Adrenal gland (tissue), 12 donors: ENCODE results near the gene B4GALNT3. TPM values are rescaled to one million over a fixed set of nuclear protein-coding genes. Genes with fewer than 3 reads are reported as not detected.

Source experiments
- DNase-seq, 7 donors: peaks; one replicate each; pipeline ENCODE4 v3.0.0-alpha.2; 2019 to 2020
- H3K27ac ChIP-seq, 5 donors: fragments of 200-600 bp; sonication (generic) in 4 of 5; 1 replicate in 3 of 5; 2 replicates in 2 of 5; pipeline versions ENCODE4 v1.5.1 to v1.8.0; 2016 to 2020; ENCODE audit warnings: mild to moderate bottlenecking in 1 of 5
- H3K27me3 ChIP-seq: fragments of 200-600 bp; 2 replicates; pipeline ENCODE4 v1.8.0; 2021
- H3K36me3 ChIP-seq, 2 donors: fragments of 200-600 bp; replicated peaks in 1 of 2; 1 replicate in 1 of 2; 2 replicates in 1 of 2; pipeline versions ENCODE4 v1.5.1 to v1.8.0; 2018 to 2022
- H3K4me1 ChIP-seq, 2 donors: fragments of 200-600 bp; replicated peaks in 1 of 2; 1 replicate in 1 of 2; 2 replicates in 1 of 2; pipeline versions ENCODE4 v1.5.1 to v1.8.0; 2018 to 2021
- H3K4me3 ChIP-seq, 4 donors: fragments of 200-600 bp; sonication (generic) in 3 of 4; one replicate each; pipeline ENCODE4 v1.5.1; 2016 to 2018
- H3K9me3 ChIP-seq, 3 donors: fragments of 200-600 bp; sonication (generic) in 1 of 3; replicated peaks in 1 of 3; 1 replicate in 2 of 3; 2 replicates in 1 of 3; pipeline versions ENCODE4 v1.5.1 to v1.8.0; 2016 to 2021
- POLR2A ChIP-seq, 2 donors: fragments of 450-650 bp; IDR thresholded peaks; one replicate each; pipeline ENCODE4 v1.6.1; 2017; ENCODE audit warnings: antibody characterized with exemption in 2 of 2, mild to moderate bottlenecking in 2 of 2, moderate library complexity in 1 of 2
- WGBS, 4 donors: extraction: QIAGEN DNeasy Blood & Tissue Kit in 2 of 4; methylation state at CpG; one replicate each; pipeline versions ENCODE4 v1.1.5 to v1.1.7; 2013 to 2017; 5-methylcytosine and 5-hydroxymethylcytosine counted together
- intact Hi-C, 2 donors: fragments of 100-400 bp; cut with DNase I; formaldehyde crosslinking; loops; one replicate each; pipeline versions ENCODE4 v1.14.1 to v1.15.0; 2022 to 2023
- polyA plus RNA-seq, 3 donors: library from polyadenylated mRNA; stranded (reverse); fragments of 200-250 nt in 2 of 3; fragments of 350-450 nt in 1 of 3; fragmentation: Illumina TruSeq in 1 of 3; extraction: RNeasy Lipid Tissue Mini Kit (QIAGEN cat#74804) in 1 of 3; gene quantifications; one replicate each; pipeline ENCODE4 v1.2.3, GENCODE V29; 2013 to 2014
- total RNA-seq, 9 donors: library from RNA; depleted of rRNA in 4 of 9; stranded (reverse); fragments of >200 nt in 4 of 9; fragments of 120-200 nt in 1 of 9; fragmentation: NEBNext Ultra II Directional in 1 of 9; extraction: Animal tissue kit (Norgen Biotek cat#: 25700) in 1 of 9; gene quantifications; one replicate each; pipeline versions ENCODE4 v1.1.0 to v1.2.4, GENCODE V29; 2013 to 2023
- TF ChIP-seq, protein P1 (sequence below), 6 experiments: fragments of 450-650 bp in 4 of 6; fragments of 200-600 bp in 2 of 6; sonication (generic) in 1 of 6; IDR thresholded peaks; 1 replicate in 5 of 6; 2 replicates in 1 of 6; pipeline versions ENCODE4 v1.5.1 to v1.8.0; 2016 to 2021; ENCODE audit warnings: antibody characterized with exemption in 6 of 6, mild to moderate bottlenecking in 2 of 6, moderate library complexity in 1 of 6
- donor health status: healthy with polysubstance abuse.
- donor health status: Bipolar disorder and iron deficiency.
- donor health status: DM: yes; HTN: yes; CAD: no.
- donor health status: DM: no; HTN: no; CAD: no.
- donor health status: DM: no; HTN: no; CAD: no.
- donor health status: DM: yes; HTN: yes; CAD: no.

The B4GALNT3 gene
- total and polyA plus RNA-seq, 12 donors: 3.1 to 43.1 (median 28.5) TPM

DNA sequence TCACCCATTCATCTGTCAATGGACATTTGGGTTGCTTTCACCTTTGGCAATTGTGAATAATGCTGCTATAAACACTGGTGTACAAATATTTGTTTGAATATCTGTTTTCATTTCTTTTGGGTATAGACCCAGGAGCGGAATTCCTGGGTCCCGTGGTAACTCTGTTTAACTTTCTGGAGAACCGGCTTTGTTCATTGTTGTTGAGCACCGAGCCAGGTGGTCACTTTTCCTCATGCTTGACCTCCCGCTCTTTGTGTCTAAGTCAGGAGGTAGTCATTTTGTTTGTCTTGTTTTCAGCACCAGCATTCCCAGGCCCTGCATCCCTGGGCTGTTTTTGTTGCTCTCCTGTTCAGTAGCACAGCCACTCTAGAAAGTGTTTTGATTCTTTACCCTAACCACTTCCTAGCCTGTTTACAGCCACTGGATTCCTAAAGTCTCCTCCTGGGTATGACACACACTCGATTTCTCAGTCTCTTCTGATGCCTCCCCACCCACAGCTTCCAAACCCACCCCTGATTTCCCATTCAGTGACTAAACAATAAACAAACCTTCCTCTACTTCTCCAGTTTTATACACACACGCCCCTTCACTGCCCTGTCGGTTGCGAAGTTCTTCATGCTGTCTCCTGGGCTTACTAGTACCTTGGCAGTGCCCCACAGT lies 37.9 kb downstream of the B4GALNT3 start:
- no peaks in the 10 kb centered on the region for H3K27me3 ChIP-seq
- intact Hi-C loops: no loop called here

DNA sequence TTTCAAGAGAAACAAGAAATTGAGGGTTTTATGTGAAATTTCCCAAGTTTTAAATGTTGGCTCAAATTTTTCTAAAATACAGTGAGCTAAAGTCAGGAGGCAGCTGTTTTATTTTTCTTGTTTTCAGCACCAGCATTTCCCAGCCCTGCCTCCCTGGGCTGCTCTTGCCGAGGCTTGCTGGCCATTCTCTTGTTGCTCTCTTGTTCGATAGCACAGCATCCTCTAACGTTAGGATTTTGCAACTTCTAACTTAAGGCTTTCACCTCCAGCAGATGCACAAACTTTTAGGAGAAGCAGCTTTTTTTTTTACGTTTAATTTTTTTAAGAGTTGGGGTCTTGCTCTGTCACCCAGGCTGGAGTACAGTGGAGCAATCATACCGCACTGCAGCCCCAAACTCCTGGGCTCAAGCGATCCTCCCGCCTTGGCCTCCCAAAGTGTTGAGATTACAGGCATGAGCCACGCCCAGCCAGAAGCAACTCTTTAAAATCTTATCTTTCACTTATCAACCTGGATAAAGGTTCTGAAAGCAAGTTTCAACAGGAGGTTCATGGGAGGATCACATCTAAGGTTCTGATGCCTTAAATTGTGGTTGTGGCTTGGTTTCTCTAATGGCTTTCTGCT lies 40.2 kb downstream of the B4GALNT3 start:
- intact Hi-C loops: no loop called here
- Histone ChIP-seq H3K9me3 (no peaks in the 10 kb centered on the region), H3K36me3 (no peaks in the 10 kb centered on the region), H3K4me3 (no peak overlapping the region), H3K27me3 (no peaks in the 10 kb centered on the region), H3K27ac (no peak overlapping the region), H3K4me1 (no peaks in the 10 kb centered on the region)
- TF ChIP-seq, protein P1, sequence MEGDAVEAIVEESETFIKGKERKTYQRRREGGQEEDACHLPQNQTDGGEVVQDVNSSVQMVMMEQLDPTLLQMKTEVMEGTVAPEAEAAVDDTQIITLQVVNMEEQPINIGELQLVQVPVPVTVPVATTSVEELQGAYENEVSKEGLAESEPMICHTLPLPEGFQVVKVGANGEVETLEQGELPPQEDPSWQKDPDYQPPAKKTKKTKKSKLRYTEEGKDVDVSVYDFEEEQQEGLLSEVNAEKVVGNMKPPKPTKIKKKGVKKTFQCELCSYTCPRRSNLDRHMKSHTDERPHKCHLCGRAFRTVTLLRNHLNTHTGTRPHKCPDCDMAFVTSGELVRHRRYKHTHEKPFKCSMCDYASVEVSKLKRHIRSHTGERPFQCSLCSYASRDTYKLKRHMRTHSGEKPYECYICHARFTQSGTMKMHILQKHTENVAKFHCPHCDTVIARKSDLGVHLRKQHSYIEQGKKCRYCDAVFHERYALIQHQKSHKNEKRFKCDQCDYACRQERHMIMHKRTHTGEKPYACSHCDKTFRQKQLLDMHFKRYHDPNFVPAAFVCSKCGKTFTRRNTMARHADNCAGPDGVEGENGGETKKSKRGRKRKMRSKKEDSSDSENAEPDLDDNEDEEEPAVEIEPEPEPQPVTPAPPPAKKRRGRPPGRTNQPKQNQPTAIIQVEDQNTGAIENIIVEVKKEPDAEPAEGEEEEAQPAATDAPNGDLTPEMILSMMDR (IDR thresholded peaks at IDR 0.05): no peak
- no peak for TF ChIP-seq POLR2A (IDR thresholded peaks at IDR 0.05)
- WGBS, 4 donors: 90 to 96% (median 92%) methylated on average over 8 of the region's 8 CpGs
- DNase-seq: no peak

More for the DNA sequence above, 37.9 kb downstream of the B4GALNT3 start:
- H3K4me3 ChIP-seq: no peak overlapping the region
- no peaks in the 10 kb centered on the region for H3K4me1 ChIP-seq
- H3K9me3 ChIP-seq: no peaks in the 10 kb centered on the region
- TF ChIP-seq, protein P1 (IDR thresholded peaks at IDR 0.05): no peak
- no peak for TF ChIP-seq POLR2A (IDR thresholded peaks at IDR 0.05)
- no peaks in the 10 kb centered on the region for H3K36me3 ChIP-seq
- WGBS, 4 donors: 90 to 94% (median 93%) methylated on average over 9 of the region's 9 CpGs
- H3K27ac ChIP-seq: no peak overlapping the region
- DNase-seq: no peak

DNA sequence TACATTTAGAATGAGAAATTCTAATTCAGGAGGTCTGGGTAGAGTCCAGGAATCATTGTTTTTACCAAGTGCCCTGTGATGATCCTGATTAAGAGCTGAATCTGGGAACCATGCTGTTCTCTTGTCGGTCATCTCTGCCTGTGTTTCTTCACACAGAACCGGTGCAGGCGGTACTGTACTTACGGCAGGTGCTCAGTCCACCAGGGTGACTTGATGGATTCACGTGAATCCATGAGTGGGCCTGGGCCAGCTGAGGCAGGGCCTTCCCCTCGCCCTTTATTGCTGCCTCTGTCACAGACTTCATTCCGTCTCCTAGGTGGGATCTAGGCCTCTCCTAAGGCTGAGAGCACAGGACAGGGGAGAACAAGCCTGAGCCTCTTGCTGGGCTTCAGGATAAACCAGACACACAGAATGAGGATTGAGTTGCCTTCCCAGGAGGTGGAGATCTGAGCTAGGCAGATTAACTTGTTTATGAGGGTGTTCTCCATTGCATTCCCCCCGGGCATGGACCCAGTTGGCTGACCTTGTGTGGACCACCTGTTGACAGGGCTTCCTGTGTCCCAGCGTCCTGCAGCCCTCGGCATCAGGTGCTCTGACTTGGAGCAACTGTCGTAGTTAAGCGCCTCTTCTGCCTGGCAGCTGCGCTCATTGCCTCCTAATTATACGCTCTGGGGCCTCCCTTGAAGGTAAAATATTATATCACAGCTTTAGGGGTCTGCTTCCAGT lies 42.1 kb downstream of the B4GALNT3 start:
- intact Hi-C loops: no loop called here
- Histone ChIP-seq H3K27ac (no peak overlapping the region), H3K27me3 (no peaks in the 10 kb centered on the region), H3K4me1 (no peaks in the 10 kb centered on the region), H3K36me3 (no peaks in the 10 kb centered on the region), H3K4me3 (no peak overlapping the region), H3K9me3 (no peaks in the 10 kb centered on the region)
- 89 to 93% (median 91%) methylated on average over 13 to 14 of the region's 14 CpGs for WGBS, 4 donors
- TF ChIP-seq, protein P1 (IDR thresholded peaks at IDR 0.05): no peak
- TF ChIP-seq POLR2A (IDR thresholded peaks at IDR 0.05): no peak
- DNase-seq: no peak

DNA sequence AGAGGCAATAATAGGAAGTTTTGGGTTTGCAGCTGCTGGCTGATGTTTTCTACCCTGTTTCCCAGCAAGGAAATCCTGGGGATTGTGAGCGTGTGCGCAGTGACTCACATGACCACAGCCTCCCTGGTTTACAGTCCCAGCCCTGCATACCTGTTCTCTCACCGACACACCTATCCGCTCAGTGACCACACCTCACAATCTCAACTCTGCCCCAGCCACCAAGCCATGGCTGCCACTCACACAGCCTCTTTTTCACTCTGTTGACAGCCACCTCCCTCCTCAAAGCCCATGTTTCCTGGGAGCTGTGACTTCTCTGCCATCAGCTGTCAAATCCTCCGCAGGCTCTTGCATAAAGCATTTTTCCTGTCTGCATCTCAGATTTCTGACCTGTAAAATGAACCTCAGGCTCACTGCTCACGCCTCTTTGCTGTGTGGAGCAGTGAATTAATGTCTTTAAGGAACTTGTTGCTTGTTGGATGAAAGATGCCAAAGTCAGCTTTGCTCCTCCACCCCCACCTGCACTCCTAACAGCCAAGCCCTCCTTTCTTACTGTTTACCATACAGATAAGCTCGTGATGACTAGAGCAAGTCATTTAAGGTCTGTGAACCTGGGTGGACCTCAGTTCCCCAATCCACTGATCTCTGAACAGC lies 43.5 kb downstream of the B4GALNT3 start:
- Histone ChIP-seq H3K36me3 (no peaks in the 10 kb centered on the region), H3K27ac (no peak overlapping the region), H3K4me1 (no peaks in the 10 kb centered on the region), H3K4me3 (no peak overlapping the region), H3K9me3 (no peaks in the 10 kb centered on the region), H3K27me3 (no peaks in the 10 kb centered on the region)
- DNase-seq: peak in 1 of 7 donors; percentile 2
- intact Hi-C loops: no loop called here
- 60 to 69% (median 63%) methylated on average over 7 of the region's 7 CpGs for WGBS, 4 donors
- TF ChIP-seq, protein P1 (IDR thresholded peaks at IDR 0.05): no peak
- no peak for TF ChIP-seq POLR2A (IDR thresholded peaks at IDR 0.05)
